ENCODE results near the gene PDE4D. TPM values are rescaled to one million over a fixed set of nuclear protein-coding genes. Genes with fewer than 3 reads are reported as not detected.

PDE4D gene
- total RNA-seq, 1 experiment from 2014 or later = 2.4 TPM

DNA sequence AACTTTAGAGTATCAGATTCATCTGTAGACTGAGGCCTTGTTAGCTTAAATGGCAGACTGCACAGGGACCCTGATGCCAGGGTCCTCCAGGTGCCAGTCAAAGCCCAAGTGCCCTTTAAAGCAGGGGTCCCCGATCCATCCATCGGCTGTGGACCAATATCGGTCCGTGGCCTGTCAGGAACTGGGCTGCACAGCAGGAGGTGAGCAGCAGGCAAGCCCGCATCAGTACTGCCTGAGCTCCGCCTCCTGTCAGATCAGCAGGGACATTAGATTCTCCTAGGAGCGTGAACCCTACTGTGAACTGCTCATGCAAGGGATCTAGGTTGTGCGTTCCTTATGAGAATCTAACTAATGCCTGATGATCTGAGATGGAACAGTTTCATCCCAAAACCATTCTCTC, 907.2 kb downstream of the PDE4D start:
- POLR2A ChIA-PET = no interaction called here
- TF ChIP-seq, protein P1, sequence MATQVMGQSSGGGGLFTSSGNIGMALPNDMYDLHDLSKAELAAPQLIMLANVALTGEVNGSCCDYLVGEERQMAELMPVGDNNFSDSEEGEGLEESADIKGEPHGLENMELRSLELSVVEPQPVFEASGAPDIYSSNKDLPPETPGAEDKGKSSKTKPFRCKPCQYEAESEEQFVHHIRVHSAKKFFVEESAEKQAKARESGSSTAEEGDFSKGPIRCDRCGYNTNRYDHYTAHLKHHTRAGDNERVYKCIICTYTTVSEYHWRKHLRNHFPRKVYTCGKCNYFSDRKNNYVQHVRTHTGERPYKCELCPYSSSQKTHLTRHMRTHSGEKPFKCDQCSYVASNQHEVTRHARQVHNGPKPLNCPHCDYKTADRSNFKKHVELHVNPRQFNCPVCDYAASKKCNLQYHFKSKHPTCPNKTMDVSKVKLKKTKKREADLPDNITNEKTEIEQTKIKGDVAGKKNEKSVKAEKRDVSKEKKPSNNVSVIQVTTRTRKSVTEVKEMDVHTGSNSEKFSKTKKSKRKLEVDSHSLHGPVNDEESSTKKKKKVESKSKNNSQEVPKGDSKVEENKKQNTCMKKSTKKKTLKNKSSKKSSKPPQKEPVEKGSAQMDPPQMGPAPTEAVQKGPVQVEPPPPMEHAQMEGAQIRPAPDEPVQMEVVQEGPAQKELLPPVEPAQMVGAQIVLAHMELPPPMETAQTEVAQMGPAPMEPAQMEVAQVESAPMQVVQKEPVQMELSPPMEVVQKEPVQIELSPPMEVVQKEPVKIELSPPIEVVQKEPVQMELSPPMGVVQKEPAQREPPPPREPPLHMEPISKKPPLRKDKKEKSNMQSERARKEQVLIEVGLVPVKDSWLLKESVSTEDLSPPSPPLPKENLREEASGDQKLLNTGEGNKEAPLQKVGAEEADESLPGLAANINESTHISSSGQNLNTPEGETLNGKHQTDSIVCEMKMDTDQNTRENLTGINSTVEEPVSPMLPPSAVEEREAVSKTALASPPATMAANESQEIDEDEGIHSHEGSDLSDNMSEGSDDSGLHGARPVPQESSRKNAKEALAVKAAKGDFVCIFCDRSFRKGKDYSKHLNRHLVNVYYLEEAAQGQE (IDR thresholded peaks at IDR 0.05; ENCODE audit: insufficient read depth in 1 of 2, low read depth in 2 of 2, low read length in 1 of 2) = no peak
- TF ChIP-seq, protein P2, sequence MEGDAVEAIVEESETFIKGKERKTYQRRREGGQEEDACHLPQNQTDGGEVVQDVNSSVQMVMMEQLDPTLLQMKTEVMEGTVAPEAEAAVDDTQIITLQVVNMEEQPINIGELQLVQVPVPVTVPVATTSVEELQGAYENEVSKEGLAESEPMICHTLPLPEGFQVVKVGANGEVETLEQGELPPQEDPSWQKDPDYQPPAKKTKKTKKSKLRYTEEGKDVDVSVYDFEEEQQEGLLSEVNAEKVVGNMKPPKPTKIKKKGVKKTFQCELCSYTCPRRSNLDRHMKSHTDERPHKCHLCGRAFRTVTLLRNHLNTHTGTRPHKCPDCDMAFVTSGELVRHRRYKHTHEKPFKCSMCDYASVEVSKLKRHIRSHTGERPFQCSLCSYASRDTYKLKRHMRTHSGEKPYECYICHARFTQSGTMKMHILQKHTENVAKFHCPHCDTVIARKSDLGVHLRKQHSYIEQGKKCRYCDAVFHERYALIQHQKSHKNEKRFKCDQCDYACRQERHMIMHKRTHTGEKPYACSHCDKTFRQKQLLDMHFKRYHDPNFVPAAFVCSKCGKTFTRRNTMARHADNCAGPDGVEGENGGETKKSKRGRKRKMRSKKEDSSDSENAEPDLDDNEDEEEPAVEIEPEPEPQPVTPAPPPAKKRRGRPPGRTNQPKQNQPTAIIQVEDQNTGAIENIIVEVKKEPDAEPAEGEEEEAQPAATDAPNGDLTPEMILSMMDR (IDR thresholded peaks at IDR 0.05) = no peak
- Histone ChIP-seq H3K27ac (ENCODE audit: low read length) (no peak overlapping the region), H3K9me3 (ENCODE audit: control insufficient read depth, insufficient read depth, low read depth, low read length) (no peaks in the 10 kb centered on the region), H3K4me1 (ENCODE audit: control insufficient read depth, insufficient read depth, low read length) (no peaks in the 10 kb centered on the region), H3K27me3 (ENCODE audit: control insufficient read depth, insufficient read depth, low read length) (no peaks in the 10 kb centered on the region), H3K36me3 (ENCODE audit: control insufficient read depth, insufficient read depth, low read length) (no peaks in the 10 kb centered on the region), H3K4me3 (ENCODE audit: low read depth in 2 of 2, low read length in 2 of 2) (no peak overlapping the region)
- ATAC-seq (no peak), DNase-seq (ENCODE audit: low read depth, low spot score) (no peak)
- in situ Hi-C loops (cut with HindIII; ENCODE audit: low pct_unique_long_range_greater_than_20kb, low sequenced_read_pairs) (no loop called here), intact Hi-C loops (cut with micrococcal nuclease; ENCODE audit: unreplicated experiment) (no loop called here)
- CTCF ChIA-PET = no interaction called here
- BruUV-seq (replicated peaks) = no TSS peak

DNA sequence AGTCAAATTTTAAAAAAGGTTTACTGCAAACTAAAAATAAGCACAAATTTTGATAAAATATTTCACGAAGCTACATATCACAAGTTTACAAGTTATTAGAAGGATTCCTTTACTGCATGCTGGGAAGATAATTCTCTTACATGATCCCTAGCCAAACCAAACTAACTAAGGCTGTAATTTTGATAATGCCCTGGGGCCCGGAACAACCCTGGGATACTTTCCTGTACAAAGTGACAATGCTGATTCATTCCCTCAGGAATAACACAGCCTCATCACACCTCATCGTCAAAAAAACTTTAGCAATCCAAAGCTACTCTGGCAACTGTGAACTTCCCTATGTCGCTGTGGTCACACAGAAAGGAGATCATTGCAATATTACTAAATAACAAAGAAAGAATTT, 907.8 kb downstream of the PDE4D start:
- CTCF ChIA-PET = no interaction called here
- in situ Hi-C loops (cut with HindIII; ENCODE audit: low pct_unique_long_range_greater_than_20kb, low sequenced_read_pairs) = no loop called here

More for the DNA sequence above, 907.8 kb downstream of the PDE4D start:
- H3K36me3 ChIP-seq (ENCODE audit: control insufficient read depth, insufficient read depth, low read length) = no peaks in the 10 kb centered on the region
- DNase-seq (ENCODE audit: low read depth, low spot score) (no peak), ATAC-seq (no peak)
- no peaks in the 10 kb centered on the region for H3K9me3 ChIP-seq (ENCODE audit: control insufficient read depth, insufficient read depth, low read depth, low read length)
- POLR2A ChIA-PET = no interaction called here
- H3K4me3 ChIP-seq (ENCODE audit: low read depth in 2 of 2, low read length in 2 of 2) = no peak overlapping the region
- no peaks in the 10 kb centered on the region for H3K4me1 ChIP-seq (ENCODE audit: control insufficient read depth, insufficient read depth, low read length)
- H3K27me3 ChIP-seq (ENCODE audit: control insufficient read depth, insufficient read depth, low read length) = no peaks in the 10 kb centered on the region
- no peak overlapping the region for H3K27ac ChIP-seq (ENCODE audit: low read length)
- no TSS peak for BruUV-seq (replicated peaks)
- intact Hi-C loops (cut with micrococcal nuclease; ENCODE audit: unreplicated experiment) = no loop called here
- TF ChIP-seq SIN3A (IDR thresholded peaks at IDR 0.05; ENCODE audit: borderline replicate concordance, insufficient read depth, low read depth, low read length) (no peak), TCF7L2 (IDR thresholded peaks at IDR 0.05; ENCODE audit: low read depth, low read length) (no peak), POLR2AphosphoS5 (IDR thresholded peaks at IDR 0.05; ENCODE audit: low read depth, low read length) (no peak)
- TF ChIP-seq, protein P2 (IDR thresholded peaks at IDR 0.05) = no peak
- TF ChIP-seq, protein P1 (IDR thresholded peaks at IDR 0.05; ENCODE audit: insufficient read depth in 1 of 2, low read depth in 2 of 2, low read length in 1 of 2) = no peak
